Activated CD8-positive, alpha-beta memory T cell treated with anti-CD3 and anti-CD28 coated beads for 24 hours (primary cell): ENCODE data around the gene FAM193A.
"Not testable (repeated sequence)": the region's sequence is repeated elsewhere in the genome, so short reads cannot be mapped to it uniquely, and the experiment has no call there.

Experiments used
- DNase-seq: peaks from one replicate; pipeline ENCODE4 v3.0.0-alpha.2; 2020

FAM193A gene

GRCh38 chr4:2576290-2576689 lies 39.8 kb downstream of the FAM193A start:
- DNase-seq, result no peak

DNA sequence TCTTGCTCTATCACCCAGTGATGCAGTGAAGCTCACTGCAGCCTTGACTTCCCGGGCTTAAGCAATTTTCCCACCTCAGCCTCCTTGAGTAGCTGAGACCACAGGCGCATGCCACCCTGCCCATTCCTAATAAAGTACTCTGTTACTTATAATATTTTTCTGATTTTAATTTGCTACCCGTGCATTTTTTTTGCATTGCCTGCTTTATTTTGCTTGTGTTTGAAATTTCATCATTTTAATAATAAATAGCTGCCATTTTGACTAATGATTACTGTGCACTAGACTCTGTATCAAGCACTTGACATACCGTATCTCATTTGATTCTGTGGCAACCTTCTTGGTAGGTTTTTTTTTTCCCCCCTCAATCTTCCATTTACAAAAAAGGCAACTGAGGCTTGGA lies 41.7 kb downstream of the FAM193A start:
- no peak for DNase-seq

GRCh38 chr4:2579910-2580309 lies 43.5 kb downstream of the FAM193A start:
- DNase-seq, result no peak

GRCh38 chr4:2583092-2583491 lies 46.6 kb downstream of the FAM193A start:
- DNase-seq, result no peak

DNA sequence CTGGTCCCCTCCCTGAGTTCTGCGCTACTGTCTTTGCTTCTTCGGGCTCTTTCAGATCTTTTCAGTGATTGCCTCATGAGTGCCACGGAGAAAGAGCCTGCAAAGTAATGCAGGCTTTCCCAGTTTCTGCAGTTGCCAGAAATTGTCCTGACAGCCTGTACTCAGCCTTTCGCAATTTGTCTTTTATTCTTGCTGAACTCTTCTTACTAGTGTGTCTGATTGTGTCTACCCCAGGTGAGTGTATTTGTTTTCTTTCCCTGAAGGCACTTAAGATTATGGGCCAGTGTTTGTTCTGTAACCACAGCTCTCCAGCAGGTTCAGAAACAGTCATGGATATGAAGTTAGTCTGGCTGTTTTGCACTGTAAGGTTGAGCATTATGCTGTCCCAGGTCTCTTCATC lies 47.1 kb downstream of the FAM193A start:
- no peak for DNase-seq

DNA sequence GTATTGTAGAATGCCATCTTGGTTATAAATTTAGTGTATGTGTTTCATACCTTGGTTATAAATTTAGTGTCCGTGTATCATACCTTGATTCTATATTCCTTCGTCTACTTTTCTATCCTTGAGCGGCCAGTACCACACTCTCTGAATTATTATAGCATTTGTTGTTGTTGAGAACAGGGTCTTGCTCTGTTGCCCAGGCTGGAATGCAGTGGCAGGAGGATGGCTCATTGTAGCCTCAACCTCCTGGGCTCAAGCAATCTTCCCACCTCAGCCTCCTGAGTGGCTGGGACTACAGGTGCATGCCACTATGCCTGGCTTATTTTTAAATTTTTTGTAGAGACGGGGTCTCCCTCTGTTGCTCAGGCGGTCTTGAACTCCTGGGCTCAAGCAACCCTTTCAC lies 50.1 kb downstream of the FAM193A start:
- no peak for DNase-seq

DNA sequence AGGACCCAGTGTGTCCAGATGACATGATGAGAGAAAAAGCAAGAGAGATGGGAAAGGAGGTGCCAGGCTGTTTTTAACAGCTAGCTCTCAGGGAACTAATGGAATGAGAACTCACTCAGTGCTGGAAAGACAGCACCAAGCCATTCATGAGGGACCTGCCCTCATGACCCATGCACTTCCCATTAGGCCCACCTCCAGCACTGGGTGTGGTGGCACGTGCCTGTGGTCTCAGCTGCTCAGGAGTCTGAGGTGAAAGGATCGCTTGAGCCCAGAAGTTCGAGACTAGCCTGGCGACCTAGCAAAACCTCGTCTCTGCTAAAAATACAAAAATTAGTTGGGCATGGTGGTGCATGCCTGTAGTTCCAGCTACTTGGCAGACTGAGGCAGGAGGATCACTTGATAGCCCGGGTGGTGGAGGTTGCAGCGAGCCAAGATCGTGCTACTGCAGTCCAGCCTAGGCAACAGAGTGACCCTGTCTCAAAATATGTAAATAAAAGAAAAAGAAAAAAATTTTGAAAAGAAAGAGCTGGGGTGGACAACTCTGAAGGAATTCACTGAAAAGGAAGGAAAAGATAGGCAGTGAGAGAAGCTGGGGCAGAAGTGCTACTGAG lies 50.9 kb downstream of the FAM193A start:
- no peak for DNase-seq

DNA sequence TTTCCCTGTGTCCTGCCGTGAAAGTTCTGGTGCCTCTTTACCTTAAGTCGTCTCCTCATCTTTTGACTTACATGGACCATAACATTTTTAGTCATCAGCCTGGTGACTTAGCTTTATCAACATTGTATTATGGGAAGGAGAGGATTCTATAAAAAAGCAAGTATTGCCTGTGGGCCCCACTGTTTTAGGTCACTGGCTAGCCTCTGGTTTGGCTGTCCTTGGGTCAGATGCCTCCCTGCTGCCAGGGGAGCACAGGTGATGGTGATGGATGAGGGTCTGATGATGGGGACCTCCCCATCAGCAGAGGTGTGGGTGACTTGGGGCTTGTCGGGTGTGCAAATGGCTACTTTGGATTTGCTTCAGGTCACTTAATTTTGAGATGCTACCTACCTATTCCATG lies 51.8 kb downstream of the FAM193A start:
- DNase-seq, result no peak

DNA sequence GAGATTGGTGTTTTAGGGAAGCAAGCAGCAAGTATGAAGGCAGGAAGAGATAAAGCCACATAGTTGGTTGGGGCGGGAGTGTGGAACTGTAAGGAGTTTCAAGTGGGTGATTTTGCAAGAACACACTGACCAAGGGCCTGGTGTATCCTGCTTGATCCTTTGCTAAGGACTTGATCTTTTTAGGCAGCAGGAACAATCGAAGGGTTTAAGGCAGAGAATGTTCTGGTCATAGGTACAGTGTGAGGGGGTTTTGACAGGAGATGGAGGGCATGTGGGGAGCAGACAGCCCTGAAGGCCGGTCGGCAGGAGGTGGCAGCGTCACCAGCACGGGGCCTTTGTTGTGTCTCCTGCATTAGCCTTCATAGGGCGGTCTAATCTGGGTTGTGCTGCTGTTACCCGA lies 54.7 kb downstream of the FAM193A start:
- no peak for DNase-seq

DNA sequence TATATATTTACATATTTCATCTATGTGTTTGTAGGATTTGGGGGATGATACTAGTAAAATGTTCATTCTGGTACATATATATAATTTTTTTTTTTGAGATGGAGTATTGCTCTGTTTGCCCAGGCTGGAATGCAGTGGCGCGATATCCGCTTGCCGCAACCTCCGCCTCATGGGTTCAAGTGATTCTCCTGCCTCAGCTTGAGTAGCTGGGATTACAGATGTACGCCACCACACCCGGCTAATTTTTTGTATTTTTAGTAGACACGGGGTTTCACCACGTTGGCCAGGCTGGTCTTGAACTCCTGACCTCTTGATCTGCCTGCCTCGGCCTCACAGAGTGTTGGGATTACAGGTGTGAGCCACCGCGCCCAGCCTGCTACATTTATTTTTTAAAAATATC lies 55.6 kb downstream of the FAM193A start:
- DNase-seq, result not testable (repeated sequence)

DNA sequence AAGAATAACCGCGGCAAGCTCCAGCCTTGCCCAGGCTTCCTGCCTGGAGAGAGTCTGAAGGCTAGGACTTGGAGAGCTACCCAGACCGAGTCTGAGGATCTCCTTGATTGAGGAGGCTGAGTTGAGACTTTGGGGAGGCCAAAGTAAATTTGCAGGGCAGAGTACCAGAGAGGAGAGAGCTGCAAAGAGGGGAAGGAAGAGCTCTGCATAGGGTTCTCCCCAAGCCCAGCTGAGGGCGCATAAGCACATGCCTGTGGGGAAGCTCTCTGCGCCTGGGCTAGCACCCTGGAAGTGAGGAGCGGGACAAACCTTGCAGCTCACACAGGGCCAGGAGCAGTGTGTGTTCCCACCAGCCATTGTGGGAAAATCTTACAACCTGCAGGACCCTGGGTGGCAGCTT lies 56.1 kb downstream of the FAM193A start:
- no peak for DNase-seq

GRCh38 chr4:2593003-2593402 lies 56.6 kb downstream of the FAM193A start:
- DNase-seq, result no peak

DNA sequence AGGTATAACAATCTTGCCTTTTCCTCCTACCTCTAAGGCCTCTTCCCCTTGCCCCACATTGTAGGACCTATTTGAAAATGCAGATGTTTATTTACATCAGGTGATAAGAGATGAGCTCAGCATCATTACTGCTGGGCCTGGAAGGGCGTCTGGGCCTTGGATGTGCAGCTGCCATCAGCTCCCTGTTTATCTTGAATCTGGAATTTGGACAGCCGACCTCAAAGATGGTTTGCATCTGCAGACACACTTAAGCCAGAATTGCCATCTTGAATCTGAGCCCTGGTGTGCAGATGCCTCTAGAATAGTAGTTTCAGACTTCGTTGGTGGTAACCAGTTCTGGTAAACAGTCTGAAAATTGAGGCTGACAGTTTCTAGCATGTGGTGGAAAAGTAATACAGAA lies 59.0 kb downstream of the FAM193A start:
- no peak for DNase-seq

- no peak for DNase-seq
Observed at GRCh38 chr4:2595952-2596552, 59.6 kb downstream of the FAM193A start.

- no peak for DNase-seq
Observed at GRCh38 chr4:2596611-2597010, 60.2 kb downstream of the FAM193A start.

- DNase-seq, result no peak
Observed at GRCh38 chr4:2598511-2599303, 62.3 kb downstream of the FAM193A start.

GRCh38 chr4:2599304-2599654 lies 62.8 kb downstream of the FAM193A start:
- DNase-seq, result no peak

- DNase-seq, result no peak
Observed at GRCh38 chr4:2600878-2601277, 64.4 kb downstream of the FAM193A start.

DNA sequence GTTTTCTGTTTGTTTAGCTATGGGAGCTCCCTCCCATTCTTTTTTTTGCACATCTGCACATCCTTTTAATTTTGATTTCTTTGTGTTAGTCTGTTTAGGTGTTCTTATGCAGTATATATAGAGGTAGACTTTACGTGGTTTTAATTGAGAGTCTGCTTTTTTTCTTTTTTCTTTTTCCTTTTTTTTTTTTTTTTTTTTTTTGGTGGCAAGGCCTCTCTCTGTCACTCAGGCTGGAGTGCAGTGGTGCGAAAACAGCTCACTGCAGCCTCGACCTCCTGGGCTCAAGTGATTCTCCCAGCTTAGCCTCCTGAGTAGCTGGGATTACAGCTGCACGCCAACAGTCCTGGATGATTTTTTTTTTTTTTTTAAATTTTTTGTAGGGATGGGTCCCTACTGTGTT lies 68.2 kb downstream of the FAM193A start:
- no peak for DNase-seq

GRCh38 chr4:2606960-2607506 lies 70.6 kb downstream of the FAM193A start:
- DNase-seq, result no peak

- no peak for DNase-seq
Observed at GRCh38 chr4:2607822-2608221, 71.4 kb downstream of the FAM193A start.

- no peak for DNase-seq
Observed at GRCh38 chr4:2608291-2608690, 71.8 kb downstream of the FAM193A start.

- no peak for DNase-seq
Observed at GRCh38 chr4:2615821-2616220, 79.4 kb downstream of the FAM193A start.

DNA sequence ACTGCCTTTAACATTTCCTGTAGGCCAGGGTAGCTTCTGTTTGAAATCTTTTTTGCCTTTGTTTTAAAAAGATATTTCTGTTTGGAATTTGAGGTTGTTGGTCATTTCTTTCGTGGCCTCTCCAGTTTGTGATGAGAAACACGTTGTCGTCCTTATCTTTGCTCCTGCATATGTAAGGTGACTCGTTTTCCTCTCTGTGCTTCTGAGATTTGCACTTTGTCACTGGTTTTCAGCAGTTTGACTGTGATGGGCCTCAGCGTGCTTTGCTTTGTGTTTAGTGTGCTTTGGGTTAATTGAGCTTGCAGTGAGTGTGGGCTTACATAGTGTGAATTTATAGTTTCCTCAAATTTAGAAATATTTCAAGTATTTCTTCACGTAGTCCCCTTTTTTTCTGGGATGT lies 81.5 kb downstream of the FAM193A start:
- DNase-seq, result no peak
